ENCODE measurements around the gene CD79B. TPM values are rescaled to one million over a fixed set of nuclear protein-coding genes. Genes with fewer than 3 reads are reported as not detected.

CD79B gene
- total and polyA plus RNA-seq, 2 of the 8 experiments (the other 6 are each of a cell fraction or from before 2014, with no cell fraction given) = 1.5 to 3.9 TPM

GRCh38 chr17:63972796-63973195 lies 40.7 kb upstream of the CD79B start, which contains the start of gene SCN4A:
Gene SCN4A, minus strand, starts transcription at chr17:63972918. Its CDS starts 77 bp downstream, at chr17:63972841.
- H3K36me3 ChIP-seq (ENCODE audit: control insufficient read depth in 2 of 4, insufficient read depth in 4 of 4, low read length in 3 of 4) = no peaks in the 10 kb centered on the region
- no peaks in the 10 kb centered on the region for H3K23me2 ChIP-seq (ENCODE audit: low read depth, low read length)
- H3K4me1 ChIP-seq (replicated peaks in 1 of 4; ENCODE audit: control insufficient read depth in 3 of 4, insufficient read depth in 4 of 4, low read length in 3 of 4) = peaks cover 0 to 7% (median under 1%) of the 10 kb centered on the region in 4 experiments; a peak in 4 of 7 replicates
- DNase-seq (ENCODE audit: low read depth in 1 of 2, low spot score in 2 of 2) (no peak), FAIRE-seq (no peak)
- H2BK5ac ChIP-seq (ENCODE audit: low read depth, low read length) = no peak within 1 kb of the TSS
- no peak within 1 kb of the TSS for H2BK20ac ChIP-seq (ENCODE audit: low read length)
- no peak within 1 kb of the TSS for H4K91ac ChIP-seq (replicated peaks; ENCODE audit: insufficient read length, low read length)
- no peak within 1 kb of the TSS for H3K4me3 ChIP-seq (ENCODE audit: extremely low read depth in 1 of 4, insufficient read depth in 2 of 4, low read depth in 3 of 4, low read length in 4 of 4)
- no peak within 1 kb of the TSS; the same call in 1 of the 2 replicates for H2AFZ ChIP-seq (ENCODE audit: low read length)
- no peak within 1 kb of the TSS for H3K14ac ChIP-seq (ENCODE audit: insufficient read length)
- no peak within 1 kb of the TSS for H3K4me2 ChIP-seq (ENCODE audit: insufficient read depth in 1 of 2, low read depth in 2 of 2, low read length in 2 of 2)
- H4K20me1 ChIP-seq (replicated peaks in 1 of 2; ENCODE audit: control insufficient read depth in 1 of 2, insufficient read depth in 2 of 2, low read length in 2 of 2) = no peaks in the 10 kb centered on the region
- 0 out of 2 replicates have a peak within 1 kb of the TSS, but pooled peaks have one; percentile 75 for H2AK5ac ChIP-seq (ENCODE audit: low read depth, low read length)
- H3K27ac ChIP-seq (ENCODE audit: low read depth, low read length) = no peak within 1 kb of the TSS
- no peak within 1 kb of the TSS; the same call in 1 of the 2 replicates for H3K18ac ChIP-seq (ENCODE audit: extremely low read depth, low read length)
- no peaks in the 10 kb centered on the region for H3K79me1 ChIP-seq (ENCODE audit: low read depth, low read length)
- H3K9me3 ChIP-seq (ENCODE audit: insufficient read depth in 2 of 2, low read depth in 1 of 2, low read length in 1 of 2) = no peaks in the 10 kb centered on the region; a peak in 1 of 4 replicates
- no peak within 1 kb of the TSS for H2BK12ac ChIP-seq (ENCODE audit: low read depth, low read length)
- H2BK15ac ChIP-seq (ENCODE audit: low read length) = no peak within 1 kb of the TSS
- H3K9ac ChIP-seq (replicated peaks in 1 of 4; ENCODE audit: extremely low read depth in 1 of 4, low read depth in 3 of 4, low read length in 3 of 4) = no peak within 1 kb of the TSS
- H3K27me3 ChIP-seq (replicated peaks in 1 of 4; ENCODE audit: control insufficient read depth in 3 of 4, extremely low read depth in 1 of 4, insufficient read depth in 3 of 4, low read length in 3 of 4) = no peaks in the 10 kb centered on the region
- H3K56ac ChIP-seq (replicated peaks; ENCODE audit: insufficient read length, low read depth, low read length) = no peak within 1 kb of the TSS
- H3K4ac ChIP-seq (replicated peaks; ENCODE audit: insufficient read length, low read depth, low read length) = no peak within 1 kb of the TSS
- CTCF ChIA-PET (ENCODE audit: partially characterized antibody) = interaction anchor here (0.9 to 18.4 kb wide), 2 partner anchors 19 to 62 kb away, joined by 3 to 219 read pairs; partner anchors contain the start of gene CSHL1
- WGBS, 2 experiments (ENCODE audit: extremely low coverage in 1 of 2, insufficient coverage in 1 of 2, insufficient read length in 1 of 2, insufficient replicate concordance in 2 of 2, low coverage in 1 of 2, low lambda C conversion rate in 2 of 2, missing lambda C conversion rate in 1 of 2) = 92% methylated on average over 12 of the region's 14 CpGs; no CpG with 5 or more reads in 1 of the 2 experiments
- H3K79me2 ChIP-seq (ENCODE audit: control insufficient read depth in 1 of 2, insufficient read depth in 2 of 2, low read length in 2 of 2) = no peaks in the 10 kb centered on the region
- POLR2A ChIA-PET (ENCODE audit: partially characterized antibody) = interaction anchor here (2.4 kb wide), 1 partner anchor 8 kb away, joined by 8 read pairs; no protein-coding TSS in a partner anchor
- no peak within 1 kb of the TSS for H4K5ac ChIP-seq (ENCODE audit: insufficient read length, low read depth, low read length)
- no peak within 1 kb of the TSS for H4K8ac ChIP-seq (ENCODE audit: extremely low read depth, insufficient read depth, low read length)
- H3K23ac ChIP-seq (ENCODE audit: insufficient read length) = no peak within 1 kb of the TSS
- H2BK120ac ChIP-seq (replicated peaks; ENCODE audit: low read depth, low read length) = no peak within 1 kb of the TSS
- TF ChIP-seq TAF1 (IDR thresholded peaks at IDR 0.05; ENCODE audit: low read depth, low read length) (no peak), SP4 (IDR thresholded peaks at IDR 0.05; ENCODE audit: low read length) (no peak), CREB1 (IDR thresholded peaks at IDR 0.05) (no peak), RFX5 (IDR thresholded peaks at IDR 0.05; ENCODE audit: borderline replicate concordance, low read depth, low read length) (no peak)
